GM10266 (cell line): ENCODE data around the gene USP40.
"Not testable (repeated sequence)": the region's sequence is repeated elsewhere in the genome, so short reads cannot be mapped to it uniquely, and the experiment has no call there.

ENCODE experiments used
- DNase-seq: peaks from one replicate; pipeline ENCODE4 v3.0.0; 2012; ENCODE audit errors: extremely low spot score
- TF ChIP-seq, protein P1 (sequence below): IDR thresholded peaks from 2 replicates; pipeline ENCODE4 v1.5.1; 2012; ENCODE audit warnings: mild to moderate bottlenecking, low read depth; ENCODE audit not compliant: control insufficient read depth, insufficient read depth; ENCODE audit errors: missing control alignments

Gene USP40

DNA sequence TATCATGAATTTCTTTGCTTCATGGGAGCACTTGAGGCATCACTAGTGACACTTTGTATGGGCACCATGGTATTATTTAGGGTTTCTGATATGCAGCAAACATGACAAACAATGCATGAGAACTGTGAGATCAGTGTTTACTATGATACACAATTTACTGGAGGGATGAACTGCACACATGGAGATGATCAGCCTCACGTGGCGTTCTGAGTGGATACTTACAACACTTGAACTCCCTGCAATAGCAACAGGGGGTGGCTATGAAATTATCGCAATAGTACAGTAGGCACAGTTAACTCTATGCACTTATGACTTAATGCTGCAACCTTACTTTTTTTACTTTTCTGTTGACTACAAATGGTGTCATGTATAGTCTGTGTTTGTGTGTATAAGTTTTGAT lies 32.4 kb upstream of the USP40 start:
- no peak for DNase-seq
- TF ChIP-seq, protein P1, sequence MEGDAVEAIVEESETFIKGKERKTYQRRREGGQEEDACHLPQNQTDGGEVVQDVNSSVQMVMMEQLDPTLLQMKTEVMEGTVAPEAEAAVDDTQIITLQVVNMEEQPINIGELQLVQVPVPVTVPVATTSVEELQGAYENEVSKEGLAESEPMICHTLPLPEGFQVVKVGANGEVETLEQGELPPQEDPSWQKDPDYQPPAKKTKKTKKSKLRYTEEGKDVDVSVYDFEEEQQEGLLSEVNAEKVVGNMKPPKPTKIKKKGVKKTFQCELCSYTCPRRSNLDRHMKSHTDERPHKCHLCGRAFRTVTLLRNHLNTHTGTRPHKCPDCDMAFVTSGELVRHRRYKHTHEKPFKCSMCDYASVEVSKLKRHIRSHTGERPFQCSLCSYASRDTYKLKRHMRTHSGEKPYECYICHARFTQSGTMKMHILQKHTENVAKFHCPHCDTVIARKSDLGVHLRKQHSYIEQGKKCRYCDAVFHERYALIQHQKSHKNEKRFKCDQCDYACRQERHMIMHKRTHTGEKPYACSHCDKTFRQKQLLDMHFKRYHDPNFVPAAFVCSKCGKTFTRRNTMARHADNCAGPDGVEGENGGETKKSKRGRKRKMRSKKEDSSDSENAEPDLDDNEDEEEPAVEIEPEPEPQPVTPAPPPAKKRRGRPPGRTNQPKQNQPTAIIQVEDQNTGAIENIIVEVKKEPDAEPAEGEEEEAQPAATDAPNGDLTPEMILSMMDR, result no peak

DNA sequence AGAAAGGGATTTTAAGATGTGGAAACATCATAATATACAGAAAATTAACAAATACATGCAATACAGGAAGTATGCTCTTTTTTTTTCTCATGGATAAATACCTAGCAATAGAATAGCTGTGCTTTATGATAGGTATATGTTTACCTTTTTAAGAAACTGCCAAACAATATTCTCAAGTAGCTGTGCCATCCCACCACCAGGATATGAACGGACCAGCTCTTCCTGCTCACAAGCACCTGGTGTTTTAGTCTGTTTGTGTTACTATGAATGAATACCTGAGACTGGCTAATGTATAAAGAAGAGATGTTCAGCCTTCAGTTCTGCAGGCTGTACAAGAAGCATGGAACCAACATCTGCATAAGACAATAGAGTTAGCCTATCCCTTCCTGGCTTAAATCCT lies 30.9 kb upstream of the USP40 start:
- DNase-seq, result no peak
- TF ChIP-seq, protein P1, result no peak

DNA sequence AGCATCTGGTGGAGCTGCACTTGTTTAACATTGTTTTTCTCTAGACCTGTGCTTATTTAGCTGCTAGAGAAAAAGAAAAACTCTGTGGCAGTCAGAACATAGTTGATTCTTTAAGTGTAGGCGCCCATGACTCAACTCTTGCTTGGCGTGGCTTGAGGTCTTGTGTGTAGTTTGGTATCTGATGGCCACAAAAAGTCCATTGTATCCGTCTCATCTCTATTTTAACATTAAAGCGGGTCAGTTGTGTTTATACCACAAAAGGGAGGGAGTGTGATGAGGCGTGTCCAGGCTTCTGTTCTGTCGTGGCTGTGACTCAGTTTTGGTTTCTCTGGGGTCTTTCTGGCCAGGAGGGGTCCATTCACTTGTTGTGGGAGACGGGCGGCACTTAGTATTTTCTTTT lies 26.6 kb upstream of the USP40 start:
- TF ChIP-seq, protein P1, result no peak
- peak; percentile 62 for DNase-seq

DNA sequence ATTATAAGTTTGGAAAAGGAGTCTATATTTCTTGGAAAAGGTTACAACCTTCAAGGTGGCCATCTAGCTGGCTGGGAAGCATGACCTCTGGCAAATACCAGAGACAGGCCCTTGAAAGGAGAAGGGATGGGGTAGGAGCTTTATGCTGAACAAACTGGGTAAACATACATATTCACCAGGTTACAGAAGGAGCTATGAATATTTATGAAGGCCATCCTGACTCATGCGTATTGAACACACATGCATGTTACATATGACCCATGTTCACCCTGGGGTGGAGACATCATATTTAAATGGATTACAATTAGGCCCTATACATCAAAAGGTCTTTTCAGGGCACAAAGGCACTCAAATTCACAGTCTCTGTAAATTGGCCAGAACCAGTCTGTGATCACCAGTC lies 26.1 kb upstream of the USP40 start:
- DNase-seq, result not testable (repeated sequence)

DNA sequence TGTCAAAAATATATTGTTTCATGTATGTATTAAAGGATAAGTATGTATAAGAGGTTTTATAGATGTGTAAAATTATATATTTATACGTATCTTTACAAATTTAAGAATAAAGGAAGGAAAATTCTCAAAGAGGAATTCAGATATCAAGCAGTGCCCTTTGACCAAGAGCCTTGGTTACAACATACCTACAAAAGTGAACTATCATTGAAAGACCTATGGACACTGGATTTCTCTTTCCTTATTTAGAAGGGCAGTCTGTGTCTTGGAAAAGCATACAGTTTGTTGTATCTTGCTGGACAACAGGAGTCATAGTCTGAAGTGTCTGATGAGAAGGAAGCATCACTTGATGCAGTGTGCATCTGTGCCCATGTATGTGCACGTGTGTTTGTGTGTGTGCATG lies 21.8 kb upstream of the USP40 start:
- DNase-seq, result no peak
- TF ChIP-seq, protein P1, result no peak

DNA sequence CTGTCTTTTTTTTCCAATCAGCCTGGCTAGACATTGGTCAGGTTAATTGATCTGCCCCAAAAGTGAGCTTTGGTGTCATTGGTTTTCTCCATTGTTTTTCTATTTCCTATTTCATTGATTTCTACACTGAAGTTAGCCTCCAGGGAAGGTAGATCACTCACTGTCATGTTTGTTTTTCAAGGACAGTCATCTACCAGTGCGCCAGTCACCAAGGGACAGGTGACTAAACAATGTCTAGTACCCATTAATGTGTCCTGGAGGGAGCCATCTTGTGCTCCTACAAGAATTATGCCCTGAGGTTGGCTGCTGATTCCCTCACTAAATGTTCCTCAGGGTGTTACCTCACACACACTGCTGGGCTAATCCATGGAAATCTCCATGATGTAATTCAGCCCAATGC lies 17.6 kb upstream of the USP40 start:
- TF ChIP-seq, protein P1, result no peak
- no peak for DNase-seq

DNA sequence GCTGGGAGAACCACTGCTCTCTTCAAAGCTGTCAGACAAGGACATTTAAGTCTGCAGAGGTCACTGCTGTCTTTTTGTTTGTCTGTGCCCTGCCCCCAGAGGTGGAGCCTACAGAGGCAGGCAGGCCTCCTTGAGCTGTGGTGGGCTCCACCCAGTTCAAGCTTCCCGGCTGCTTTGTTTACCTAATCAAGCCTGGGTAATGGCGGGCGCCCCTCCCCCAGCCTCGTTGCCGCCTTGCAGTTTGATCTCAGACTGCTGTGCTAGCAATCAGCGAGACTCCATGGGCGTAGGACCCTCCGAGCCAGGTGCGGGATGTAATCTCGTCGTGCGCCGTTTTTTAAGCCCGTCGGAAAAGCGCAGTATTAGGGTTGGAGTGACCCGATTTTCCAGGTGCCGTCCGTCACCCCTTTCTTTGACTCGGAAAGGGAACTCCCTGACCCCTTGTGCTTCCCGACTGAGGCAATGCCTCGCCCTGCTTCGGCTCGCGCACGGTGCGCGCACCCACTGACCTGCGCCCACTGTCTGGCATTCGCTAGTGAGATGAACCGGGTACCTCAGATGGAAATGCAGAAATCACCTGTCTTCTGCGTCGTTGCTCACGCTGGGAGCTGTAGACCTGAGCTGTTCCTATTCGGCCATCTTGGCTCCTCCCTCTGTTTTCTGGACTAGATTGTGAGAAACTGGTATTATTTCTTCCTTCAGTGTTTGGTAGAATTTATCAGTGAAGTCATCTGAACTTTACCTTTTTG lies 16.8 kb upstream of the USP40 start:
- not testable (repeated sequence) for DNase-seq

DNA sequence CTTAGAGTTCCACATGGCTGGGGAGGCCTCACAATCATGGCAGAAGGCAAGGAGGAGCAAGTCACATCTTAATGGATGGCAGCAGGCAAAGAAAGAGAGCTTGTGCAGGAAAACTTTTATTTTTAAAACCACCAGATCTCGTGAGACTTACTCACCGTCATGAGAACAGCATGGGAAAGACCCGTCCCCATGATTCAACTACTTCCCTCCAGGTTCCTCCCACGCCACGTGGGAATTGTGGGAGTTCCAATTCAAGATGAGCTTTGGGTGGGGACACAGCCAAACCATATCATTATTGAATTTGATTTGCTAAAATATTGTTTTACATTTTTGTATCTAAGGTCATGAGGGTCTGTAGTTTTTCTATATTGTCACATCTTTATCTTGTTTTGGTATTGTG lies 10.8 kb upstream of the USP40 start:
- DNase-seq, result not testable (repeated sequence)

DNA sequence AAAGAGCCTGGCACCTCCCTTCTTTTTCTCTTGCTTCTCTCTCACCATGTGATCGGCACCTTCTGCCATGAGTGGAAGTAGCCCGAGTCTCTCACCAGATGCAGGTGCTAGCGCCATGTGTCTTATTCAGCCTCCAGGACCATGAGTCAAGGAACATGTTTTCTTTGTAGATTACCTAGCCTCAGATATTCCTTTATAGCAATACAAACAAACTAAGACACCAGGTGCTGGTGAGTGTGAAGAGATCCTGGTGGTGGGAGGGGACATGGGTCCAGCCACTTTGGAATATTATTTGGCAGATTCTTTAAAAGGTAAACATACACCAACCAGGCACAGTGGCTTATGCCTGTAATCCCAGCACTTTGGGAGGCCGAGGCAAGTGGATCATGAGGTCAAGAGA lies 5.9 kb upstream of the USP40 start:
- no peak for DNase-seq
- TF ChIP-seq, protein P1, result no peak
